OCI-M2 (cell line): ENCODE results near the gene SEPTIN6.
"Not testable (repeated sequence)": the region's sequence is repeated elsewhere in the genome, so short reads cannot be mapped to it uniquely, and the experiment has no call there.

Source experiments
- DNase-seq: peaks from one replicate; lab custom pipeline; 2025; ENCODE audit not compliant: unreplicated experiment; lab: John Stamatoyannopoulos, UW

SEPTIN6 gene

DNA sequence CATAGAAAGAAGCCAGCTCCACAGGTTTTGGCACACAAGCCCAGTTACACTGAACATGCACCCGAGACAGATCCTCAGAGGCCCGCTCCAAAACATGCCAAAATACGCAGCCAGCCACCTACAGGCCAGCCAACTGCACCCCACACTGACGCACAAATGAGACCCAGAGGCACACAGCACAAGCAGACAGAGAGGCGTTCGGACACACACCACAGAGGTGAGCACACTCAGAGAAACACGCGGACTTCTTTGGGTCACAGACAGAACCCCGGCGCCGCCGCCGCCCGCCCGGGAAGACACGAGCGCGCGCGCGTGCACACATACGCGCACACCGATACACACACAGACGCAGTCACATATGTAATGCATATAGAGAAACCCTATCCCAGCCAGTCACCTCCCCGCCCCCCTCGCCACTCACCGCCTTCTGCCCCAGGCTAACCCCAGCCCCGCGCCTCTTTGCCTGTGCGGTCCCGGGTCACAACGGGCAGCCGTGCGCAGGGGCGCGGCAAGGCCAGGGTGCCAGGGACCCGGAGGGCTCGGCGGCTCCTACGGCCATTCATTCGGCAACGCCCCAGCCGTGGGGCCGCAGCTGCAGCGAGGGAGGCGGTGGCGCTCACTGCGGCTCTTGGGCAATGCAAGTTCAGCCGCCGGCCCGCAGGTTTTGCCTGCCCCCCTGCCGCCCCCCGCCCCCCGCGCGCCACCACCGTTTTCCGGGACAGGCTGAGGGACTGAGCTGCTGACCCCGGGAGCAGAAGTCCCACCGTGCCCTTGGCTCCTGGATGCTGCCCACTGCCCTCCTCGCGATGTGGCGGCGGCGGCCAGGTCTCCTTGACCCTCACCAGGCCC lies 553 bp downstream of the SEPTIN6 start:
- DNase-seq: no peak

- no peak for DNase-seq
Measured at GRCh38 chrX:119690921-119691716, 1.8 kb downstream of the SEPTIN6 start.

DNA sequence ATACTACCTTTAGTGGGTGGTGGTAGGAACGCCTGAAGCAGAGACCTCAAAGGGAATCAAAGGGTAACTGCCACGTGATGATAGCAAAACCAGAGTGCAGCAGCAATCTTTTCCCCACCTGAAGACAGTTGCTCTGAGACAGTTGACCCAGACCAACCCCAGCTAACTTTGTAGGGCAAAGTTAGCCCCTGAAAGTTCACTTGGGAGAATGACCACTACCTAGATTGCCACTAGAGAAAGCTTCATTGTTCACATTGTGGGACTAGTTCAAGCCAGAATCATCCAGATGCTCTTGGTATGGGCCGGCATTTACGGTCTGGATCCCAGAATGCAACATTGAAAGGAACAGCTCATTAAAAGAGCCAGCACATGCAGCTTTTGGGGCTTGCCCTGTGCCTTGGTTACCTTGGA lies 4.1 kb downstream of the SEPTIN6 start:
- DNase-seq: no peak

- no peak for DNase-seq
Measured at GRCh38 chrX:119687661-119688413, 5.1 kb downstream of the SEPTIN6 start.

- DNase-seq: no peak
Measured at GRCh38 chrX:119686087-119686691, 6.8 kb downstream of the SEPTIN6 start.

DNA sequence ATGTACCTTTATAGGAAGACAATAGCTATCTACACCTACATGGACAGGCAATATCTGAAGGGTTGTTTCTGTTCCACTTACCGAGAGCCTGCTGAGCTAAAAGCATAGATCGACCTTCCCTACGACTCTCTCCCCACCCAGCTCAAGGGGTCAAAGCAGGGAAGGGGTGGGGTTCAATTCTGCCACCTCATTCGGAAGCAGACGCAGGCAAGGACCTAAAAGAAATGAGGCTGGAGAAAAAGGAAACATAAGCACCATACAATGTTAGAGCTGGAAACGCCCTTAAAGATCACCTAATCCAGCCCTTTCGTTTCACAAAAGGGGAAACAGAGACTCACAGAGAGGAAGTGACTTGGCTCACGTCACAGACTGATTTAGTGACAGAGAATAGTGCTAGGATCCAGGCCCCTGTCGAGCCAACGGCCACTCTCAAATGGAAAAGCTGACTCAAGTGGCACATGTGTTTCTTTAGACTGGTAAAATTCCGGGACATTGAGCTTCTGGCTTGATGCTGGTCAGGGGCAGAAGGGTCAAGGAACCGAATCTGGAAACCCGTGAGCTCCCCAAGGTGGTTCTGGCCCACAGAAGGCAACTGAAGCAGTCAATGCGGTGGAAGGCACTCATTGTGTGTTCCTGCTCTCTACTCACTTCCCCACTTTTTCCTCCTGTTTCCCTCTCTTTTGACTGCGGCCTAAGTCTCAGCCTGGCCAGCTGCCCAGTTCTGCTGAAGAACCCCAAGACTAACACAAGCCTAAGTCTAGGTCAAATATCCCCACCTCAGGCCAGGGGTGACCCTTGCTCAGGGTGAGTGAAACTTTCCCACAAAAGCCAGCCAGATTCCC lies 7.5 kb downstream of the SEPTIN6 start:
- DNase-seq: no peak

DNA sequence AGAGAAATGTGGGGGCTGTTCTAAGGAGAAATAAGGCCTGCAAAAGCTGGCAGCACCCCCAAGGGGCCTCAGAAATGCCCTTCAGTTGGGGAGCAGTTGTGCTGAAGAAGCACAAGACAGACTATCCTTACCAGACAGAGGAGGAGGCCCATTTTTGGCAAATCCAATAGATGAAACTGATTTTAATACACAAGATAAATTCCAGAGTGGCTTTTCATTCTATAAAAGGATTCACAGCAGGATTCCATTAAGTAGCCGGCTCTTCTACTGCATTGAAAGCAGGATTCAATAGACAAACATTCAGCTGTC lies 8.1 kb downstream of the SEPTIN6 start:
- no peak for DNase-seq

GRCh38 chrX:119684312-119684711 lies 8.7 kb downstream of the SEPTIN6 start:
- not testable (repeated sequence) for DNase-seq

DNA sequence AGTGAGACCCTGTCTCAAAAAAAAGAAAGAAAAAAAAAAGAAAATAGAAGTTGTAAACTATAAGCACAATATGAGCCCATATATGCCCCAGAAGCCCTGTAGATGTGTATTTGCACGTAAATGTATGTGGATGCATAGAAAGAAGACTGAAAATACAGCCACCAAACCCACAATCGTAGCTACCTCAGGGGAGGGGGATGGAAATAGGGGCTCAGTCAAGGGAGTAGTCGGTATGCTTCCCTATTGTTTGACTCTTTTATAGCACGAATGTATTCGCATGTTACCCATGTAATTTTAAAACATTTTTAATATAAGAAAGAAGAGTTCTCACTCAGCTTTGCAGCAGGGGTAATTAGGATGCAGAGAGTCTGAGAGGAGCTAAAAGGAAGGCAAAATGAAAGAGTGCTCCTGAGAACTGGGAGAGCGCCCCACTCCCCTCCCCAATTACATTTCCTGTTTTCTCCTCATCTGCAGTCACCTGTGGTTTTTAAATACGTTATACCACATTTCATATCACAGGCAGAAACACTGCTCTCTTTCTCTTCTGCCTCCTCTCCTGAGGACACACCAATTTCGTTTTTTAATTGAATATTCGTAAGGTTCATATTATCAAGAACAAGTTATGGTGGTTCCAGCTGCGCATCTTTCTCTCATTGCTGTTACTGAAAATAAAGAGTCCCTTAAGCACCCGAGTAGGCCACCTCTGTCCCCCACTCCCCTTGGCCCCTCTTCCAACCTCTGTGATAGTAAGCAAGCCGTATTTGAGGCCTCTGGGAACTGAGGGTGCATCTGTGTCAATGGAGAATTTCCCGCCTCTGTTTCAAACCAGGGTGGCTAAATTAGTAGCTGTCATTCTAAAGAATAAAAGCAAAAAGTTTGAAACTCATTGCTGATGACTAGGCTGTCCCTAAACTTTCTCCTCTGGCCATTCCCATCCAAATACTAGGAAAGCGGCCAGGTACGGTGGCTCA lies 10.7 kb downstream of the SEPTIN6 start:
- DNase-seq: no peak

DNA sequence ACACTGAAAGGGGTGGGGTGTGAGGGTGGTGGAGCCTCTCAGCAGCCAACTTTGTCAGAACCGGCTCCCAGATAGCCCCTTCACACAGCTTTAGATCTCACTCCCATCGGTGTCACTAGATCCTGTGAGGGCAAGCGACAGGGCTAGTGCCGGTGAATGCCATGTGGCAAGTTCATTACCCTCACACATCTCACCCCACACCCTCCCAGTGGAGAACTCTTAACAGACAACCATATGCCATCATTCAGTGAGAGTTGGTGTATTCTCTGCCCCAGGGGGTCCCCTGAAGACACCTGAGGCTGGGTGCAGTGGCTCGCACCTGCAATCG lies 15.3 kb downstream of the SEPTIN6 start:
- no peak for DNase-seq

GRCh38 chrX:119676949-119677653 lies 15.9 kb downstream of the SEPTIN6 start:
- no peak for DNase-seq

DNA sequence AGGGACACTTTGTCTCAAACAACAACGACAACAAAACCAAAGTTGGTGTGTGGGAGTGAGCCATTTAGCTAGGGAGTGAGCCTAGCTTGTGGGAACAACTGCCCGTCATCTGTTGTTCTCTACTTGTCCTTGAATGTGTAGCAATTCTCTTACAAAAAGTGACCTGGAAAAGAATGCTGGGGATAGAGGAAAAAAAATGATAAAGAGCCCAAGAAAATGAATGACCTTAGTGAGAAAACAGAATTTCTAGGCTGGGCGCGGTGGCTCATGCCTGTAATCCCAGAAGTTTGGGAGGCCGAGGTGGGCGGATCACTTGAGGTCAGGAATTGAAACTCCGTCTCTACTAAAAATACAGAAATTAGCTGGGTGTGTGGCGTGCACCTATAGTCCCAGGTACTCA lies 19.6 kb downstream of the SEPTIN6 start:
- DNase-seq: no peak

DNA sequence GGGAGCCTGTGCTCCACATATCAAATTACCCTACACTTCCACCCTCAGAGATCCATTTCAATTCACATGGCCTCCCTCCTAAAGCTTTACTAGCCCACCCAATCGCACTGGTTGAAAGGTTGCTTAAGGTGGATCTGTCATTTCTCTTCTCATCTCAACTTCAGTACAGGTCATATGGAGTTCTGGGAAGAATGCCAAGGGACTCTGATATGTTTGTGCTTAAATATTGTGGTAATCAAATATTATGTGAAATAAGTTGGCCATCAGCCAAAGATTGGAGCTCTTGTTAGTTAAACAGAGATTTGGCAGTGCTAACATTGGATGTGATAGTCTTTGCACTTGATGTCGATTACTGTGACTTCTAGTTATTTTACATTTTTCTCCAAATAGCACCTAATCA lies 20.5 kb downstream of the SEPTIN6 start:
- DNase-seq: no peak

DNA sequence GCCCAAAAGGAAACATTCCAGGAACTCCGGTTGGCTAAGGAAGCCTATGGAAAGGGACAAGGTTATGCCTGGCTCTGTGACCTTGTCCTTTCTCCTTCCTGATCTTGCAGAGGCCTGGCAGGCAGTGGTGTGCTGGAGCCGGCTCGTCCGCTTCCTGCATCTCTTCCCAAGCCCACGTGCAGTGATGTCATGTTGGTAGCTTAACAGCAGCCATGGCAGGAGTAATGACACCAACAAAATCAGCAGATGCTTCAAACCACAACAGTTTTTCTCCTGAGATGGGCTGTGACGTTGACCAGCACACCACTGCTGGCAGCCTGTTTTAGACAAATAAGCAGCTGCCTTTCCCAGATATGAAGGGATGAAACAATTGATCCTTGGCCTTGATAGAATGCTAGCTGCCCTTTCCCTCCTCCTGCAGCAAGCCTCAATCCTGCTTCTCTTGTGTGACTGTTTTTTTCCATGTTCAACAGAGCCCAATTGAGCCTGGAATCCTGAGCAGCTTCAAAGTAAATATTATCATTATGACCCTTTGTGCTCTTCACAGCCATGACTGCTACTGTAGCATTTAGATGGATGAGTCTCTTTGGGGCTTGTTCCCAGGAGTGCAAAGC lies 23.4 kb downstream of the SEPTIN6 start:
- no peak for DNase-seq

DNA sequence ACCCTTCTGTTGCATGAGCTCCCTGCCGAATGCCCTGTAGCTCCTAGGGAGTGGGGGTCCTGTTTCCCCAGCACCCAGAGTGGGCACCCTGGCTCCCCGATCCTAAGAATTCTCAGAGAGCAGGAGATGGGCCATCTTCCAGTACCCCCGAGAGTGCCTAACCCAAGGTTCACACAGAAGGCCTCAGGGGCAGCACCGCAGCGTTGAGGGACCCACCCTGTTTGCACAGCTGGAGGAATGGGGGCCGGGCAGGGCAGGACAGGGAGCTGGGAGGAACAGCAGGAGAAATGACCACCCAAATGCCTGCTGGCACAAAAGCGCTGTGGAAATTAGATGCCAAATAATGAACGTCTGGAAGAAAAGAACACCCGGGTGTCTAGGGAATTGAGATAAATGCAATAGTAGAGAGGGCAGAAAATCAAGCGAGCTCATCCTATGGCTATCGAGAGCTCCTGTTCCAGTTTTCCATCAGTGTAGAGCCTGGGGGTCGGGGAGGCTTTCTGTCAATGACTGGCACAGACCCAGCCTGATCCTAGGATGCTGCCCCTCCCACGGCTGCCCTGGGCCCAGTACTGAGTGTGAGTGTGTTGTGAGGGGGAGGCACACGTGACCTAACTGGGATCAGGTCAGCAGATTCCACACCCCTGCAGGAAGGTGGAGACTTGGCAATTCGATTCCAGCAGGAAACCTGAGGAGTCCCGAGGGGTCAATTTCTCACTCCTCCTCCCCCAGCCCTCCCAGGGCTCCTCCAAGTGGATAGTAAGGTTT lies 25.7 kb downstream of the SEPTIN6 start:
- DNase-seq: no peak

- DNase-seq: not testable (repeated sequence)
Measured at GRCh38 chrX:119664877-119665276, 28.1 kb downstream of the SEPTIN6 start.

- DNase-seq: no peak
Measured at GRCh38 chrX:119661486-119661885, 31.5 kb downstream of the SEPTIN6 start.

DNA sequence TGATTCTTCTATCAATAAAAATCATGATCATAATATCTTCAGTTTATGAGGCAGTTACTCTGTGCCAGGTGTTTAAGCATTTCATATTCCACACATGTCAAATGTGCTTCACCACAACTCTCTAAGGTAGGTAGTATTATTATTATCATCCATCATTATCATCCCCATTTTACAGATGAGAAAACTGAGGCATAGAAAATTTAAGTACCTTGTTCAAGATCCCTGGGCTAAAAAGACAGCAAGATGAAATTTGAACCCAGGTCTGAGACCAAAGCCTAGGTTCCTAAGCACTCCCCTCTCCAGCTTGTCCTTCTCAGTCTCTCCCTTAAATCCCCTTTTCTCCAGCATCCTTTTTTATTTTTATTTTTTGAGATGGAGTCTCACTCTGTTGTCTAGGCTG lies 33.4 kb downstream of the SEPTIN6 start:
- DNase-seq: no peak
